ENCODE data around the gene INS.

- TF ChIP-seq CTCF (IDR thresholded peaks at IDR 0.05; ENCODE audit: insufficient read depth, low read depth, low read length) (no peak), EZH2 (IDR thresholded peaks at IDR 0.05; ENCODE audit: insufficient read depth, low read length) (no peak)
Measured at GRCh38 chr11:2157294-2158040, 3.5 kb downstream of the INS start.
